K562 (cell line): ENCODE results near the gene DCTN1. TPM values are rescaled to one million over a fixed set of nuclear protein-coding genes. Genes with fewer than 3 reads are reported as not detected.

Experiments
- ATAC-seq: fragments of 200-7000 bp; cut with Tn5 transposase; 3 replicates; pipeline ENCODE4 v1.9.1; 2020; ENCODE audit warnings: moderate library complexity
- BruUV-seq: library from RNA; stranded (reverse); fragments of 400-500 nt; replicated peaks from 2 replicates; lab custom pipeline; 2021; lab: Mats Ljungman, UMichigan
- CTCF ChIA-PET: fragments of 300-600 bp; formaldehyde crosslinking; extraction: SDS; loops from one replicate; lab custom pipeline; 2021; ENCODE audit warnings: low intra/inter-chr PET ratio; lab: Yijun Ruan, JAX
- POLR2A ChIA-PET: fragments of 300-600, 350-650 bp; sonication (Branson Sonifier 250); formaldehyde crosslinking; extraction: SDS; loops from one replicate; lab custom pipeline; 2021; ENCODE audit warnings: antibody characterized with exemption, inconsistent platforms; lab: Yijun Ruan, JAX
- DNase-seq, 4 experiments: peaks; one replicate each; pipeline versions ENCODE4 v3.0.0 to v3.0.0-alpha.2; 2011 to 2018; ENCODE audit warnings: low spot score in 3 of 4, mixed read lengths in 3 of 4; ENCODE audit errors: extremely low read depth in 1 of 4
- FAIRE-seq: peaks from 2 replicates; lab custom pipeline; 2011; peaks lifted over from hg19 to GRCh38; lab: Jason Lieb, UNC
- H2AFZ ChIP-seq: 2 replicates; pipeline ENCODE4 v1.6.0; 2011; ENCODE audit warnings: low read depth, low read length, control low read depth, inconsistent platforms
- H3K27ac ChIP-seq: fragments of 200-600 bp; 3 replicates; pipeline ENCODE4 v1.8.0; 2011; ENCODE audit warnings: low read depth, mild to moderate bottlenecking, control low read depth, inconsistent platforms, low read length, moderate library complexity, mixed read lengths; ENCODE audit errors: extremely low read depth
- H3K27me3 ChIP-seq, 2 experiments: fragments of 300-600 bp in 1 of 2; 2 replicates in 1 of 2; 3 replicates in 1 of 2; pipeline versions ENCODE4 v1.6.0 to v1.8.0; 2011; ENCODE audit warnings: inconsistent platforms in 2 of 2, low read length in 2 of 2, mild to moderate bottlenecking in 1 of 2, mixed read lengths in 1 of 2, moderate library complexity in 1 of 2; ENCODE audit not compliant: control insufficient read depth in 2 of 2, insufficient read depth in 2 of 2
- H3K36me3 ChIP-seq: fragments of 300-600 bp; 3 replicates; pipeline ENCODE4 v1.8.0; 2011; ENCODE audit warnings: mild to moderate bottlenecking, low read length, inconsistent platforms; ENCODE audit not compliant: control insufficient read depth, insufficient read depth
- H3K4me1 ChIP-seq, 2 experiments: fragments of 200-600 bp in 1 of 2; replicated peaks in 1 of 2; 2 replicates in 1 of 2; 3 replicates in 1 of 2; pipeline versions ENCODE4 v1.5.1 to v1.8.0; 2011; ENCODE audit warnings: inconsistent platforms in 2 of 2, low read length in 2 of 2, mild to moderate bottlenecking in 1 of 2, mixed read lengths in 1 of 2, moderate library complexity in 1 of 2; ENCODE audit not compliant: control insufficient read depth in 2 of 2, insufficient read depth in 2 of 2
- H3K4me2 ChIP-seq: 2 replicates; pipeline ENCODE4 v1.6.1; 2011; ENCODE audit warnings: low read length, control low read depth, inconsistent platforms, mixed read lengths; ENCODE audit not compliant: insufficient read depth
- H3K4me3 ChIP-seq: fragments of 200-600 bp; sonication (generic), shearing (Covaris generic); 2 replicates; pipeline ENCODE4 v1.5.1; 2016; ENCODE audit warnings: control low read depth, inconsistent platforms
- H3K79me2 ChIP-seq: fragments of 200-600 bp; 3 replicates; pipeline ENCODE4 v1.8.0; 2011; ENCODE audit warnings: low read length, inconsistent platforms; ENCODE audit not compliant: control insufficient read depth, insufficient read depth
- H3K9ac ChIP-seq, 2 experiments: 2 replicates each; pipeline versions ENCODE4 v1.6.0 to v1.6.1; 2011; ENCODE audit warnings: low read depth in 2 of 2, low read length in 2 of 2, control low read depth in 1 of 2, inconsistent platforms in 1 of 2, mild to moderate bottlenecking in 1 of 2, mixed read lengths in 1 of 2; ENCODE audit not compliant: insufficient read depth in 1 of 2
- H3K9me1 ChIP-seq: one replicate; pipeline ENCODE4 v1.6.0; 2011; ENCODE audit warnings: inconsistent platforms, mild to moderate bottlenecking, low read length, moderate library complexity; ENCODE audit not compliant: control insufficient read depth, insufficient read depth
- H3K9me3 ChIP-seq: replicated peaks from 2 replicates; pipeline ENCODE4 v1.5.1; 2011; ENCODE audit warnings: low read depth, low read length, inconsistent platforms; ENCODE audit not compliant: control insufficient read depth, insufficient read depth
- H4K20me1 ChIP-seq: replicated peaks from 2 replicates; pipeline ENCODE4 v1.6.1; 2011; ENCODE audit warnings: low read length, inconsistent platforms, mixed read lengths; ENCODE audit not compliant: control insufficient read depth, insufficient read depth
- ARID3B ChIP-seq: fragments of 250-450 bp; sonication (Bioruptor Pico); IDR thresholded peaks from 2 replicates; pipeline ENCODE4 v1.4.0; 2020; ENCODE audit warnings: borderline replicate concordance
- DACH1 ChIP-seq: fragments of 450-650 bp; IDR thresholded peaks from 2 replicates; pipeline ENCODE4 v1.6.1; 2018; ENCODE audit not compliant: partially characterized antibody
- HES1 ChIP-seq: fragments of 450-650 bp; IDR thresholded peaks from 2 replicates; pipeline ENCODE4 v1.6.1; 2016; ENCODE audit warnings: low read depth, mild to moderate bottlenecking, moderate library complexity
- HMG20B ChIP-seq: fragments of 250-450 bp; sonication (Bioruptor Pico); IDR thresholded peaks from 2 replicates; pipeline ENCODE4 v1.5.0; 2021; ENCODE audit warnings: mild to moderate bottlenecking
- MAFK ChIP-seq: IDR thresholded peaks from 2 replicates; pipeline ENCODE4 v1.6.1; 2011; ENCODE audit warnings: low read length, improper control_type of control experiment
- MEIS2 ChIP-seq: fragments of 450-650 bp; IDR thresholded peaks from 2 replicates; pipeline ENCODE4 v1.6.1; 2014; ENCODE audit warnings: mild to moderate bottlenecking; ENCODE audit not compliant: partially characterized antibody
- POLR3G ChIP-seq: IDR thresholded peaks from 2 replicates; pipeline ENCODE4 v1.6.1; 2011; ENCODE audit not compliant: insufficient read length, insufficient replicate concordance; ENCODE audit errors: extremely low read depth
- SETDB1 ChIP-seq: IDR thresholded peaks from one replicate; pipeline ENCODE4 v1.6.1; 2012; ENCODE audit warnings: low read length, control low read depth, inconsistent platforms
- TAF7 ChIP-seq: fragments of 450-650 bp; IDR thresholded peaks from 2 replicates; pipeline ENCODE4 v1.6.1; 2016; ENCODE audit warnings: missing genetic modification characterization, missing compliant biosample characterization
- WHSC1 ChIP-seq: IDR thresholded peaks from one replicate; pipeline ENCODE4 v1.6.1; 2012; ENCODE audit warnings: low read length, control low read depth, inconsistent platforms
- ZFP91 ChIP-seq: sonication (generic); formaldehyde crosslinking; IDR thresholded peaks from 2 replicates; pipeline ENCODE4 v1.8.0; 2022; ENCODE audit warnings: mild to moderate bottlenecking, missing genetic modification reagents
- WGBS: fragments of 100-300 bp; shearing (Covaris generic); methylation state at CpG from one replicate; pipeline ENCODE4 v1.1.6; 2016; ENCODE audit warnings: low coverage, mixed read lengths; ENCODE audit not compliant: insufficient coverage; ENCODE audit errors: missing lambda C conversion rate; 5-methylcytosine and 5-hydroxymethylcytosine counted together
- in situ Hi-C: fragments of 300-500 bp; cut with MboI; formaldehyde crosslinking; loops from 4 replicates; pipeline ENCODE4 v1.15.0; 2018; ENCODE audit warnings: inconsistent platforms, mixed read lengths
- intact Hi-C: fragments of 100-400 bp; cut with micrococcal nuclease; formaldehyde crosslinking; loops from 2 replicates; pipeline ENCODE4 v1.14.2; 2022
- polyA plus RNA-seq, 8 experiments: library from polyadenylated mRNA; depleted of rRNA in 4 of 8; stranded (reverse) in 5 of 8; unstranded in 3 of 8; fragments of >200 nt; fragmentation: Nextera tagmentation in 2 of 8; fragmentation: Illumina TruSeq in 1 of 8; extraction: Ambion mirVana in 2 of 8; extraction: Trizol in 1 of 8; gene quantifications; 2 replicates each; pipeline versions ENCODE4 v1.2.1 to v1.2.3, GENCODE V29; 2011 to 2014; ENCODE audit warnings: inconsistent platforms in 1 of 8, missing spikeins in 1 of 8
- total RNA-seq, 7 experiments: library from RNA; depleted of rRNA in 6 of 7; stranded (reverse); fragments of >200 nt in 6 of 7; fragmentation: Illumina TruSeq in 2 of 7; extraction: Trizol in 2 of 7; gene quantifications; 2 replicates each; pipeline versions ENCODE4 v1.2.1 to v1.2.3, GENCODE V29; 2011 to 2021; ENCODE audit warnings: low replicate concordance in 1 of 7
- TF ChIP-seq, protein P1 (sequence below): fragments of 450-650 bp; IDR thresholded peaks from 2 replicates; pipeline ENCODE4 v1.6.1; 2017; ENCODE audit warnings: antibody characterized with exemption

The DCTN1 gene
- total and polyA plus RNA-seq, 9 of the 15 experiments (the other 6 are each of a cell fraction or from before 2014, with no cell fraction given), result 23.9 to 71.7 (median 45.0) TPM

DNA sequence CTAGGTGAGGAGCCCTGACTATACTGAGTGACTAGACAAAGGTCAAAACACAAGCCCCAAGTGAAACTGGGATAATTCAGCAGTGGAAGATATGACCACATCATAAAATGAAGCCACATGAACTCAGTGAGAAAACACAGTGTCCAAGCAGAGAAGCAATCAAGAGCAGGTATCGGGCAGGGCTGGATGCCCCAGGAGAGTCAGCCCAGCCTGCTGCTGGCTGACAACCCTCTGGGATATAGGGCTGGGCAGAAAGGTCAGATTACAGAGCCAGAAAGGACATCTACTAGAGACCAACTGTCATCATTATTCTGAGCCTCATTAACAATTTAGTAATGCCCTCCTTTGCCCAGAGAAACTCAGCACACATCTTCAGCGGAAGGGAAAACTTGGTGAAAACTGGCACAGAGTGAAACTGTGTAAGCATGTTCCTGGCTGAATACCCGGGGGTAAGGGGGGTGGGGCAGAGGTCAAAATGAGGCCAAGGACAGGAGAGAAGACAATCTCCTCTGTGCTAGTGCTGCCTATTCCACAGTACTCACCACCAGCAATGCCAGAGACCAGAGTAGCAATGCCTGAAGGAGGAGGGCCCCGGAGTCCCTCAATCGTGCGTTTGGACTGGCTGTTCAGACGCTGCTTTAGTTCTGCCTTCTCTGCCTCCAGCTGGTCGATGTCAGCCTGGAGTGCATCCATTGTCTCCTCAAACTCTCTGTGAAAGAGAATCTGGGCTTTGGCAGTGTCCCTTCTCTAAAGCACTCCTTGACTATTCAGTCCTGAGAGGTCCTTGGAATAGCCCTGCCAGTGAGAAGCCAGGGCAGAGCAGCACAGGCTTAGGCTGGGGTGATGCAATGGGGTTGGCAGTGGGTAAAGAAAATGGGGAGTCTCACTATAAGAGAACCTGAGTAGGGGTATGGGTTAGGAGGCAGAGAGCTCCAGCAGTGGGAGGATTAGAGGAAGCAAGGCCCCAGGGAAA, 15.3 kb downstream of the DCTN1 start:
- no peaks in the 10 kb centered on the region for H3K4me1 ChIP-seq
- POLR2A ChIA-PET, result interaction anchor here (0.7 to 1.0 kb wide), 2 partner anchors 13 to 42 kb away, joined by 3 to 4 read pairs; no protein-coding TSS in a partner anchor
- intact Hi-C loops, result no loop called here
- TF ChIP-seq MAFK (no peak), SETDB1 (no peak), TAF7 (tag) (no peak), ZFP91 (CRISPR knock-in tag) (no peak), DACH1 (no peak), ARID3B (CRISPR knock-in tag) (no peak), WHSC1 (no peak), HMG20B (no peak), MEIS2 (no peak), POLR3G (no peak), HES1 (no peak)
- TF ChIP-seq, protein P1, sequence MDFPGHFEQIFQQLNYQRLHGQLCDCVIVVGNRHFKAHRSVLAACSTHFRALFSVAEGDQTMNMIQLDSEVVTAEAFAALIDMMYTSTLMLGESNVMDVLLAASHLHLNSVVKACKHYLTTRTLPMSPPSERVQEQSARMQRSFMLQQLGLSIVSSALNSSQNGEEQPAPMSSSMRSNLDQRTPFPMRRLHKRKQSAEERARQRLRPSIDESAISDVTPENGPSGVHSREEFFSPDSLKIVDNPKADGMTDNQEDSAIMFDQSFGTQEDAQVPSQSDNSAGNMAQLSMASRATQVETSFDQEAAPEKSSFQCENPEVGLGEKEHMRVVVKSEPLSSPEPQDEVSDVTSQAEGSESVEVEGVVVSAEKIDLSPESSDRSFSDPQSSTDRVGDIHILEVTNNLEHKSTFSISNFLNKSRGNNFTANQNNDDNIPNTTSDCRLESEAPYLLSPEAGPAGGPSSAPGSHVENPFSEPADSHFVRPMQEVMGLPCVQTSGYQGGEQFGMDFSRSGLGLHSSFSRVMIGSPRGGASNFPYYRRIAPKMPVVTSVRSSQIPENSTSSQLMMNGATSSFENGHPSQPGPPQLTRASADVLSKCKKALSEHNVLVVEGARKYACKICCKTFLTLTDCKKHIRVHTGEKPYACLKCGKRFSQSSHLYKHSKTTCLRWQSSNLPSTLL, result no peak
- TF ChIP-seq, all 486 proteins: peak for 0
- Histone ChIP-seq H3K27me3 (no peaks in the 10 kb centered on the region), H3K9me1 (no peaks in the 10 kb centered on the region), H3K9me3 (no peaks in the 10 kb centered on the region), H3K36me3 (peaks cover 87% of the 10 kb centered on the region), H3K4me2 (no peak overlapping the region), H3K9ac (no peak overlapping the region), H3K27ac (no peak overlapping the region), H3K4me3 (no peak overlapping the region), H3K79me2 (no peaks in the 10 kb centered on the region), H4K20me1 (no peaks in the 10 kb centered on the region), H2AFZ (no peak overlapping the region)
- CTCF ChIA-PET, result no interaction called here
- no peak for ATAC-seq
- 79% methylated on average over 8 of the region's 8 CpGs for WGBS
- FAIRE-seq, result no peak
- in situ Hi-C loops, result no loop called here
- BruUV-seq, result no TSS peak
- DNase-seq, result no peak
